Activated T-cell treated with anti-CD3 and anti-CD28 coated beads for 24 hours (primary cell): ENCODE measurements around the gene RNPEPL1.
"Not testable (repeated sequence)": the region's sequence is repeated elsewhere in the genome, so short reads cannot be mapped to it uniquely, and the experiment has no call there.

ENCODE experiments used
- DNase-seq: peaks from one replicate; pipeline ENCODE4 v3.0.0-alpha.2; 2020; ENCODE audit warnings: low read depth

RNPEPL1 gene

GRCh38 chr2:240538031-240538780 is 30.1 kb upstream of the RNPEPL1 start:
- no peak for DNase-seq

GRCh38 chr2:240539101-240539500 is 29.2 kb upstream of the RNPEPL1 start:
- not testable (repeated sequence) for DNase-seq

- no peak for DNase-seq
Measured at GRCh38 chr2:240539906-240540305, 28.4 kb upstream of the RNPEPL1 start.

- no peak for DNase-seq
Measured at GRCh38 chr2:240551288-240551687, 17.0 kb upstream of the RNPEPL1 start.

- DNase-seq: no peak
Measured at GRCh38 chr2:240551811-240552210, 16.5 kb upstream of the RNPEPL1 start.

GRCh38 chr2:240553956-240554480 is 14.3 kb upstream of the RNPEPL1 start:
- DNase-seq: no peak

- no peak for DNase-seq
Measured at GRCh38 chr2:240554767-240555493, 13.4 kb upstream of the RNPEPL1 start.

- no peak for DNase-seq
Measured at GRCh38 chr2:240555541-240556250, 12.6 kb upstream of the RNPEPL1 start.

- no peak for DNase-seq
Measured at GRCh38 chr2:240556553-240557100, 11.7 kb upstream of the RNPEPL1 start.

GRCh38 chr2:240557101-240557751 is 11.1 kb upstream of the RNPEPL1 start:
- no peak for DNase-seq

- no peak for DNase-seq
Measured at GRCh38 chr2:240557808-240558207, 10.5 kb upstream of the RNPEPL1 start, which contains the start of gene ANKMY1. Gene ANKMY1, minus strand, starts transcription at chr2:240557988. Its CDS starts 653 bp downstream, at chr2:240557335.

GRCh38 chr2:240558236-240558761 is 10.0 kb upstream of the RNPEPL1 start:
- DNase-seq: no peak

- DNase-seq: no peak
Measured at GRCh38 chr2:240559286-240559685, 9.0 kb upstream of the RNPEPL1 start.

- DNase-seq: peak; percentile 88
Measured at GRCh38 chr2:240560084-240560479, 8.2 kb upstream of the RNPEPL1 start, which contains the start of gene DUSP28. Gene DUSP28, plus strand, starts transcription at chr2:240560357. Its CDS starts 328 bp downstream, at chr2:240560685.

- peak; percentile 100 for DNase-seq
Measured at GRCh38 chr2:240560480-240561324, 7.6 kb upstream of the RNPEPL1 start.

- DNase-seq: no peak
Measured at GRCh38 chr2:240561325-240561971, 6.8 kb upstream of the RNPEPL1 start.

- DNase-seq: not testable (repeated sequence)
Measured at GRCh38 chr2:240563231-240563630, 5.1 kb upstream of the RNPEPL1 start.

- DNase-seq: no peak
Measured at GRCh38 chr2:240563951-240564560, 4.2 kb upstream of the RNPEPL1 start.
